SKM-1 treated with dmso at 0.1 percent for 144 hours (cell line): ENCODE data around the gene WRNIP1.

ENCODE experiments used
- DNase-seq: peaks from one replicate; lab custom pipeline; 2025; ENCODE audit not compliant: unreplicated experiment; lab: John Stamatoyannopoulos, UW

WRNIP1 gene

GRCh38 chr6:2831392-2831791 lies 66.2 kb downstream of the WRNIP1 start:
- DNase-seq = no peak

GRCh38 chr6:2834262-2834661 lies 69.1 kb downstream of the WRNIP1 start:
- no peak for DNase-seq
